GM23248 (cell line): ENCODE results near the gene F2RL2.

Source experiments
- EZH2 ChIP-seq: fragments of 200-600 bp; sonication (generic); IDR thresholded peaks from 2 replicates; pipeline ENCODE4 v1.6.1; 2018; ENCODE audit warnings: antibody characterized with exemption, mild to moderate bottlenecking; ENCODE audit not compliant: insufficient read depth, poor library complexity, severe bottlenecking
- EZH2phosphoT487 ChIP-seq: fragments of 200-600 bp; sonication (generic); IDR thresholded peaks from 2 replicates; pipeline ENCODE4 v1.6.1; 2018; ENCODE audit warnings: antibody characterized with exemption, moderate library complexity, mild to moderate bottlenecking, low read depth; ENCODE audit not compliant: insufficient read depth

GRCh38 chr5:76615759-76616158, 7.4 kb downstream of the F2RL2 start:
- TF ChIP-seq EZH2phosphoT487 (no peak), EZH2 (no peak)
